Lung (tissue), 12 donors: ENCODE measurements around the gene OTUB2. TPM values are rescaled to one million over a fixed set of nuclear protein-coding genes. Genes with fewer than 3 reads are reported as not detected.

Source experiments
- ATAC-seq: fragments of 200-7000 bp; cut with Tn5 transposase; one replicate; pipeline ENCODE4 v1.9.1; 2020; ENCODE audit warnings: moderate number of reproducible peaks; ENCODE audit not compliant: insufficient read depth, low FRiP score
- DNase-seq, 3 donors: peaks; one replicate each; pipeline ENCODE4 v3.0.0-alpha.2; 2013 to 2017
- H3K27ac ChIP-seq, 2 donors: one replicate each; pipeline ENCODE4 v1.5.1; 2013; ENCODE audit warnings: mild to moderate bottlenecking in 2 of 2, moderate library complexity in 2 of 2, control low read depth in 1 of 2, inconsistent platforms in 1 of 2, low read depth in 1 of 2, low read length in 1 of 2
- H3K27me3 ChIP-seq, 3 donors: one replicate each; pipeline ENCODE4 v1.5.1; 2013; ENCODE audit warnings: low read length in 2 of 3; ENCODE audit not compliant: control insufficient read depth in 3 of 3, insufficient read depth in 3 of 3
- H3K36me3 ChIP-seq, 4 donors: one replicate each; pipeline ENCODE4 v1.5.1; 2013; ENCODE audit warnings: low read length in 4 of 4, mild to moderate bottlenecking in 1 of 4, moderate library complexity in 1 of 4; ENCODE audit not compliant: control insufficient read depth in 4 of 4, insufficient read depth in 4 of 4
- H3K4me1 ChIP-seq, 5 donors: one replicate each; pipeline ENCODE4 v1.5.1; 2013; ENCODE audit warnings: low read length in 5 of 5, mild to moderate bottlenecking in 2 of 5, moderate library complexity in 1 of 5; ENCODE audit not compliant: control insufficient read depth in 5 of 5, insufficient read depth in 5 of 5
- H3K4me3 ChIP-seq: one replicate; pipeline ENCODE4 v1.5.1; 2013; ENCODE audit warnings: mild to moderate bottlenecking, control low read depth, moderate library complexity
- H3K9ac ChIP-seq, 2 donors: one replicate each; pipeline ENCODE4 v1.5.1; 2013; ENCODE audit warnings: low read length in 2 of 2, control low read depth in 1 of 2; ENCODE audit not compliant: insufficient read depth in 1 of 2
- H3K9me3 ChIP-seq, 4 donors: one replicate each; pipeline ENCODE4 v1.5.1; 2013; ENCODE audit warnings: low read length in 3 of 4, mild to moderate bottlenecking in 1 of 4, moderate library complexity in 1 of 4; ENCODE audit not compliant: control insufficient read depth in 4 of 4, insufficient read depth in 3 of 4
- WGBS, 2 donors: extraction: QIAGEN DNeasy Blood & Tissue Kit; methylation state at CpG; one replicate each; pipeline ENCODE4 v1.1.7; 2013; 5-methylcytosine and 5-hydroxymethylcytosine counted together
- polyA plus RNA-seq, 2 donors: library from polyadenylated mRNA; stranded (reverse); fragments of 200-250 nt; gene quantifications; one replicate each; pipeline ENCODE4 v1.2.1, GENCODE V29; 2013
- total RNA-seq, 2 donors: library from RNA; depleted of rRNA in 1 of 2; stranded (reverse); fragments of >200 nt in 1 of 2; gene quantifications; one replicate each; pipeline ENCODE4 v1.2.1, GENCODE V29; 2014 to 2021
- TF ChIP-seq, protein P1 (sequence below): IDR thresholded peaks from 2 replicates; pipeline ENCODE4 v1.5.1; 2012; ENCODE audit warnings: mild to moderate bottlenecking; ENCODE audit errors: control extremely low read depth, extremely low read depth
- donor health status: control.
- donor health status: control.
- donor health status: Bipolar disorder and iron deficiency.
- donor health status: healthy.
- donor health status: DM: yes; HTN: yes; CAD: no.

Gene OTUB2
- total and polyA plus RNA-seq, 4 donors = 0.31 to 2.2 (median 1.6) TPM

DNA sequence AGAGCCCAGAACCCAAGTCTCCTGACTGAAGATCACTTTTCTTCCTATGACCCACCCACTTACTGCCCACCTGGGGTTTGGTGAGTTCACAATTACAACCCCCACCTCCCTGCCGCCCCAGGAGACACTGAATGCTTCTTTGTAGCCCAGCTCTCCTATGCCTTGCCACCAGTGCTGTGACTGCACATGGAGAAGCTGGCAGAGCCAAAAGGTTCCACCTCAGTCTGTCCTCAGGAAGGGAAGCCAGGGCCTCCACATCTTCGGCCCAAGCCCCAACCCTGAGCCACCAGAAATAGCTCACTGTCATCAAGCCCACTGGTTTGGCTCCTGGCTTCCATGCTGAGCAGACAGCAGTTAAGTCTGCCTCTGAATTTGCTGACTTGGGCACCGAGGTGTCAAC, 25.6 kb downstream of the OTUB2 start:
- 93 to 96% methylated on average over 3 of the region's 3 CpGs for WGBS, 2 donors
- ATAC-seq (no peak), DNase-seq (no peak)
- Histone ChIP-seq H3K9me3 (no peaks in the 10 kb centered on the region), H3K4me3 (no peak overlapping the region), H3K27me3 (no peaks in the 10 kb centered on the region), H3K27ac (peak overlapping the region in 1 of 2 donors; percentile 1), H3K4me1 (peaks cover 0 to 9% (median 0%) of the 10 kb centered on the region in 5 donors), H3K36me3 (peaks cover 49 to 81% (median 64%) of the 10 kb centered on the region in 4 donors), H3K9ac (no peak overlapping the region)
- TF ChIP-seq, protein P1, sequence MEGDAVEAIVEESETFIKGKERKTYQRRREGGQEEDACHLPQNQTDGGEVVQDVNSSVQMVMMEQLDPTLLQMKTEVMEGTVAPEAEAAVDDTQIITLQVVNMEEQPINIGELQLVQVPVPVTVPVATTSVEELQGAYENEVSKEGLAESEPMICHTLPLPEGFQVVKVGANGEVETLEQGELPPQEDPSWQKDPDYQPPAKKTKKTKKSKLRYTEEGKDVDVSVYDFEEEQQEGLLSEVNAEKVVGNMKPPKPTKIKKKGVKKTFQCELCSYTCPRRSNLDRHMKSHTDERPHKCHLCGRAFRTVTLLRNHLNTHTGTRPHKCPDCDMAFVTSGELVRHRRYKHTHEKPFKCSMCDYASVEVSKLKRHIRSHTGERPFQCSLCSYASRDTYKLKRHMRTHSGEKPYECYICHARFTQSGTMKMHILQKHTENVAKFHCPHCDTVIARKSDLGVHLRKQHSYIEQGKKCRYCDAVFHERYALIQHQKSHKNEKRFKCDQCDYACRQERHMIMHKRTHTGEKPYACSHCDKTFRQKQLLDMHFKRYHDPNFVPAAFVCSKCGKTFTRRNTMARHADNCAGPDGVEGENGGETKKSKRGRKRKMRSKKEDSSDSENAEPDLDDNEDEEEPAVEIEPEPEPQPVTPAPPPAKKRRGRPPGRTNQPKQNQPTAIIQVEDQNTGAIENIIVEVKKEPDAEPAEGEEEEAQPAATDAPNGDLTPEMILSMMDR = no peak

DNA sequence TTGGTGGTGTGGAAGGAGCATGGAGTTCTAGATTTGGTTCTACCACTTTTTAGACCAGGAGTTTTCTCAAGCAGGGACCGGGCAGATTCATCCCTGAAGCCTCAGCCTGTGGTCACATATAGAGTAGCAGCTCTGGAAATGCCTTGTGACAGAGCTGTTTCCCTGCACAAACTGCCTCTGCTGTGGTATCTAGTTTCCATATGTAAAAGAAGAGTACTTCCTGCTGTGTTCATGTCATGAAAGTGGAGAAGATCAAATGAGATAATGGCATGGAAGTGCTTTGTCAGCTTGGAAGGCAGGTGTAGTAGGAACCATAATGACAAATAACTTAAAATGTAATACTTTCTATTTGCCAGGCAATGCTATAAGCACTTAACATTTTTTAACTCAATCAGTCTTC, 26.1 kb downstream of the OTUB2 start:
- TF ChIP-seq, protein P1 = no peak

DNA sequence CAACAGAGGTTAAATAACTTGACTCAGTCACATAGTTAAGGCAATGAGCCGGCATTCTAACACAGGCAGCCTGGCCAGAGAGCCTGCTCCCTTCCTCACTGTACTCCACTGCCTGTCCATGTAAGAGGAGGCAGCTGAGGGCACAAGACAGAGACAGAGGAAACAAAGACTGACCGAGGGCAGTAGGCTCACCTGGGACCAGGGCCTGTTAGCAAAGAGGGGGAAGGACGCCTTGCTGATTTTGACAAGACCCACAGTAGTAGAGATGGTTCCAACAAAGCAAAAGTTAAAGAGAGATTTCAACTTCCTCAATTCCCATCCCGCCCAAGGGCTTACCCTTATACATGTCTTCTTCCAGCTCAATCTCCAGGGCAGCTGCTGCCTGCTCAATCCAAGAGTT, 26.5 kb downstream of the OTUB2 start:
- no peak for ATAC-seq

More for the DNA sequence above, 26.1 kb downstream of the OTUB2 start:
- Histone ChIP-seq H3K36me3 (peaks cover 50 to 77% (median 67%) of the 10 kb centered on the region in 4 donors), H3K4me3 (no peak overlapping the region), H3K27me3 (no peaks in the 10 kb centered on the region), H3K4me1 (peaks cover 0 to 9% (median 0%) of the 10 kb centered on the region in 5 donors), H3K9me3 (no peaks in the 10 kb centered on the region), H3K9ac (no peak overlapping the region), H3K27ac (peak overlapping the region in 1 of 2 donors; percentile 1)
- DNase-seq (no peak), ATAC-seq (no peak)
- WGBS, 2 donors = 88 to 91% methylated on average over 1 of the region's 1 CpG

More for the DNA sequence above, 26.5 kb downstream of the OTUB2 start:
- WGBS, 2 donors = 90 to 91% methylated on average over 4 of the region's 4 CpGs
- H3K9me3 ChIP-seq = no peaks in the 10 kb centered on the region
- H3K4me1 ChIP-seq = peaks cover 0 to 9% (median 1%) of the 10 kb centered on the region in 5 donors
- H3K36me3 ChIP-seq = peaks cover 49 to 80% (median 67%) of the 10 kb centered on the region in 4 donors
- TF ChIP-seq, protein P1 = no peak
- H3K27ac ChIP-seq = no peak overlapping the region
- no peak for DNase-seq
- H3K9ac ChIP-seq = no peak overlapping the region
- H3K4me3 ChIP-seq = no peak overlapping the region
- H3K27me3 ChIP-seq = no peaks in the 10 kb centered on the region
